HG03095 (cell line): Measurements from ENCODE around the gene TNFSF12.

ENCODE experiments used
- ATAC-seq: cut with Tn5 transposase; IDR thresholded peaks from one replicate; pipeline ENCODE4 v1.9.1; 2021; ENCODE audit warnings: moderate library complexity; ENCODE audit not compliant: unreplicated experiment

TNFSF12 gene

GRCh38 chr17:7548585-7549400 is at the start of gene TNFSF12:
TSS of gene TNFSF12 (plus strand) at chr17:7549058. CDS start at chr17:7549154, 96 bp downstream.
- no peak for ATAC-seq

- ATAC-seq, result no peak
Measured at GRCh38 chr17:7499161-7499560, 49.7 kb upstream of the TNFSF12 start.

- no peak for ATAC-seq
Measured at GRCh38 chr17:7501729-7502128, 47.1 kb upstream of the TNFSF12 start.

- ATAC-seq, result no peak
Measured at GRCh38 chr17:7502171-7502847, 46.5 kb upstream of the TNFSF12 start.

GRCh38 chr17:7502987-7503386 is 45.9 kb upstream of the TNFSF12 start:
- ATAC-seq, result no peak

GRCh38 chr17:7503521-7503920 is 45.3 kb upstream of the TNFSF12 start:
- ATAC-seq, result no peak

GRCh38 chr17:7508145-7508544 is 40.7 kb upstream of the TNFSF12 start:
- no peak for ATAC-seq

- no peak for ATAC-seq
Measured at GRCh38 chr17:7508846-7509245, 40.0 kb upstream of the TNFSF12 start.

GRCh38 chr17:7509937-7510336 is 38.9 kb upstream of the TNFSF12 start:
- ATAC-seq, result no peak

- ATAC-seq, result no peak
Measured at GRCh38 chr17:7511108-7511507, 37.8 kb upstream of the TNFSF12 start.

- no peak for ATAC-seq
Measured at GRCh38 chr17:7512105-7512504, 36.8 kb upstream of the TNFSF12 start.

- no peak for ATAC-seq
Measured at GRCh38 chr17:7512824-7513540, 35.9 kb upstream of the TNFSF12 start.

- no peak for ATAC-seq
Measured at GRCh38 chr17:7513850-7514419, 34.9 kb upstream of the TNFSF12 start.

- no peak for ATAC-seq
Measured at GRCh38 chr17:7515911-7516610, 32.8 kb upstream of the TNFSF12 start.

- ATAC-seq, result no peak
Measured at GRCh38 chr17:7523033-7523432, 25.8 kb upstream of the TNFSF12 start.

GRCh38 chr17:7528842-7529241 is 20.0 kb upstream of the TNFSF12 start:
- ATAC-seq, result no peak

GRCh38 chr17:7530023-7530900 is 18.6 kb upstream of the TNFSF12 start:
- ATAC-seq, result no peak

- ATAC-seq, result no peak
Measured at GRCh38 chr17:7538050-7538449, 10.8 kb upstream of the TNFSF12 start.

GRCh38 chr17:7538891-7539545 is 9.8 kb upstream of the TNFSF12 start:
- ATAC-seq, result no peak
